HEK293 (cell line): Measurements from ENCODE around the gene AMBRA1.

Experiments
- YY1 ChIP-seq: fragments of 450-650 bp; formaldehyde crosslinking; IDR thresholded peaks from 2 replicates; pipeline ENCODE4 v1.5.1; 2018; ENCODE audit warnings: missing biosample characterization, missing genetic modification characterization
- ZBTB48 ChIP-seq: fragments of 450-650 bp; formaldehyde crosslinking; IDR thresholded peaks from 2 replicates; pipeline ENCODE4 v1.5.1; 2016; ENCODE audit warnings: missing biosample characterization, missing genetic modification characterization
- TF ChIP-seq, protein P1 (sequence below): fragments of 450-650 bp; formaldehyde crosslinking; IDR thresholded peaks from 2 replicates; pipeline ENCODE4 v1.5.1; 2016; ENCODE audit warnings: missing biosample characterization, missing genetic modification characterization
- TF ChIP-seq, protein P2 (sequence below): fragments of 450-650 bp; formaldehyde crosslinking; IDR thresholded peaks from 2 replicates; pipeline ENCODE4 v1.5.1; 2016; ENCODE audit warnings: missing biosample characterization, missing genetic modification characterization

DNA sequence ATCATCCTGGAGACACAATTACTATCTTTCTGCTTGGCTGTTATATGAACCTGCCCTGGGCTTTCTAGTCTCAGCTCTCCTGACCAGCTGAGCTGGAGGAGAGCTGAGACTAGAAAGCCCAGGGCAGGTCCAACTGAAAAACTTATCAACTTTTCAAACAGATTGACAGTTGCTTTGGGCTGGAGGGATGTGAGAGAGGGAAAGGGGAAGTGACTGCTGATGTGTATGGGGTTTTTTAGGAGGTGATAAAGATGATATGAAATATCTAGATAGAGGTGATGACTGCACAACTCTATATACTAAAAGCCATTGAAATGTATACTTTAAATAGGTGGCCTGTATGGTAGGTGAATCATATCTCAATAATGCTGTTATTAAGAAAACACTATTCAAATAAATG is 142.1 kb downstream of the AMBRA1 start:
- no peak for TF ChIP-seq YY1 (tag by site-specific recombination)
- TF ChIP-seq, protein P1, sequence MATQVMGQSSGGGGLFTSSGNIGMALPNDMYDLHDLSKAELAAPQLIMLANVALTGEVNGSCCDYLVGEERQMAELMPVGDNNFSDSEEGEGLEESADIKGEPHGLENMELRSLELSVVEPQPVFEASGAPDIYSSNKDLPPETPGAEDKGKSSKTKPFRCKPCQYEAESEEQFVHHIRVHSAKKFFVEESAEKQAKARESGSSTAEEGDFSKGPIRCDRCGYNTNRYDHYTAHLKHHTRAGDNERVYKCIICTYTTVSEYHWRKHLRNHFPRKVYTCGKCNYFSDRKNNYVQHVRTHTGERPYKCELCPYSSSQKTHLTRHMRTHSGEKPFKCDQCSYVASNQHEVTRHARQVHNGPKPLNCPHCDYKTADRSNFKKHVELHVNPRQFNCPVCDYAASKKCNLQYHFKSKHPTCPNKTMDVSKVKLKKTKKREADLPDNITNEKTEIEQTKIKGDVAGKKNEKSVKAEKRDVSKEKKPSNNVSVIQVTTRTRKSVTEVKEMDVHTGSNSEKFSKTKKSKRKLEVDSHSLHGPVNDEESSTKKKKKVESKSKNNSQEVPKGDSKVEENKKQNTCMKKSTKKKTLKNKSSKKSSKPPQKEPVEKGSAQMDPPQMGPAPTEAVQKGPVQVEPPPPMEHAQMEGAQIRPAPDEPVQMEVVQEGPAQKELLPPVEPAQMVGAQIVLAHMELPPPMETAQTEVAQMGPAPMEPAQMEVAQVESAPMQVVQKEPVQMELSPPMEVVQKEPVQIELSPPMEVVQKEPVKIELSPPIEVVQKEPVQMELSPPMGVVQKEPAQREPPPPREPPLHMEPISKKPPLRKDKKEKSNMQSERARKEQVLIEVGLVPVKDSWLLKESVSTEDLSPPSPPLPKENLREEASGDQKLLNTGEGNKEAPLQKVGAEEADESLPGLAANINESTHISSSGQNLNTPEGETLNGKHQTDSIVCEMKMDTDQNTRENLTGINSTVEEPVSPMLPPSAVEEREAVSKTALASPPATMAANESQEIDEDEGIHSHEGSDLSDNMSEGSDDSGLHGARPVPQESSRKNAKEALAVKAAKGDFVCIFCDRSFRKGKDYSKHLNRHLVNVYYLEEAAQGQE (tag by site-specific recombination), result no peak
- TF ChIP-seq, protein P2, sequence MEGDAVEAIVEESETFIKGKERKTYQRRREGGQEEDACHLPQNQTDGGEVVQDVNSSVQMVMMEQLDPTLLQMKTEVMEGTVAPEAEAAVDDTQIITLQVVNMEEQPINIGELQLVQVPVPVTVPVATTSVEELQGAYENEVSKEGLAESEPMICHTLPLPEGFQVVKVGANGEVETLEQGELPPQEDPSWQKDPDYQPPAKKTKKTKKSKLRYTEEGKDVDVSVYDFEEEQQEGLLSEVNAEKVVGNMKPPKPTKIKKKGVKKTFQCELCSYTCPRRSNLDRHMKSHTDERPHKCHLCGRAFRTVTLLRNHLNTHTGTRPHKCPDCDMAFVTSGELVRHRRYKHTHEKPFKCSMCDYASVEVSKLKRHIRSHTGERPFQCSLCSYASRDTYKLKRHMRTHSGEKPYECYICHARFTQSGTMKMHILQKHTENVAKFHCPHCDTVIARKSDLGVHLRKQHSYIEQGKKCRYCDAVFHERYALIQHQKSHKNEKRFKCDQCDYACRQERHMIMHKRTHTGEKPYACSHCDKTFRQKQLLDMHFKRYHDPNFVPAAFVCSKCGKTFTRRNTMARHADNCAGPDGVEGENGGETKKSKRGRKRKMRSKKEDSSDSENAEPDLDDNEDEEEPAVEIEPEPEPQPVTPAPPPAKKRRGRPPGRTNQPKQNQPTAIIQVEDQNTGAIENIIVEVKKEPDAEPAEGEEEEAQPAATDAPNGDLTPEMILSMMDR, result no peak
- TF ChIP-seq ZBTB48 (tag by site-specific recombination), result no peak
